Fibroblast of lung (primary cell): ENCODE results near the gene ZNF740. TPM values are rescaled to one million over a fixed set of nuclear protein-coding genes. Genes with fewer than 3 reads are reported as not detected.
A peak's percentile ranks its signal among the peaks of the same experiment; 100 is the strongest.

Experiments used
- DNase-seq, 2 donors: peaks; one replicate each; pipeline versions ENCODE4 v3.0.0 to v3.0.0-alpha.2; 2010; ENCODE audit warnings: low read depth in 2 of 2
- H2AFZ ChIP-seq: 2 replicates; pipeline ENCODE4 v1.5.1; 2012; ENCODE audit warnings: low read length, control low read depth, inconsistent platforms
- H3K27ac ChIP-seq: 2 replicates; pipeline ENCODE4 v1.5.1; 2011; ENCODE audit warnings: low read length, control low read depth; ENCODE audit not compliant: insufficient read depth
- H3K27me3 ChIP-seq: 2 replicates; pipeline ENCODE4 v1.5.1; 2011; ENCODE audit warnings: mild to moderate bottlenecking, low read length; ENCODE audit not compliant: control insufficient read depth, insufficient read depth
- H3K36me3 ChIP-seq: 2 replicates; pipeline ENCODE4 v1.5.1; 2011; ENCODE audit warnings: low read length; ENCODE audit not compliant: control insufficient read depth, insufficient read depth
- H3K4me1 ChIP-seq: 2 replicates; pipeline ENCODE4 v1.5.1; 2011; ENCODE audit warnings: low read length; ENCODE audit not compliant: control insufficient read depth, insufficient read depth; ENCODE audit errors: extremely low read depth
- H3K4me2 ChIP-seq: 2 replicates; pipeline ENCODE4 v1.5.1; 2011; ENCODE audit warnings: low read length, control low read depth; ENCODE audit not compliant: insufficient read depth; ENCODE audit errors: extremely low read depth
- H3K4me3 ChIP-seq, 4 experiments: fragments of 200-600 bp in 1 of 4; sonication (generic) in 1 of 4; replicated peaks in 1 of 4; 2 replicates each; pipeline ENCODE4 v1.5.1; 2011 to 2016; ENCODE audit warnings: low read length in 4 of 4, low read depth in 3 of 4, mild to moderate bottlenecking in 3 of 4, control low read depth in 2 of 4, inconsistent platforms in 1 of 4, mixed read lengths in 1 of 4; ENCODE audit not compliant: insufficient read depth in 1 of 4; ENCODE audit errors: control extremely low read depth in 1 of 4
- H3K79me2 ChIP-seq: 2 replicates; pipeline ENCODE4 v1.5.1; 2012; ENCODE audit warnings: mild to moderate bottlenecking, low read length, inconsistent platforms; ENCODE audit not compliant: control insufficient read depth, insufficient read depth
- H3K9ac ChIP-seq: 2 replicates; pipeline ENCODE4 v1.5.1; 2011; ENCODE audit warnings: mild to moderate bottlenecking, low read length, control low read depth; ENCODE audit not compliant: insufficient read depth
- H3K9me3 ChIP-seq: 2 replicates; pipeline ENCODE4 v1.5.1; 2012; ENCODE audit warnings: low read depth, low read length; ENCODE audit not compliant: control insufficient read depth, insufficient read depth
- H4K20me1 ChIP-seq: 2 replicates; pipeline ENCODE4 v1.5.1; 2011; ENCODE audit warnings: low read length; ENCODE audit not compliant: control insufficient read depth, insufficient read depth; ENCODE audit errors: extremely low read depth
- CTCF ChIP-seq, 2 donors: IDR thresholded peaks in 1 of 2; conservative IDR thresholded peaks in 1 of 2; 1 replicate in 1 of 2; 2 replicates in 1 of 2; pipeline ENCODE4 v1.5.1; 2011 to 2012; ENCODE audit warnings: low read length in 2 of 2, control low read depth in 1 of 2, inconsistent platforms in 1 of 2, low read depth in 1 of 2, mild to moderate bottlenecking in 1 of 2
- EZH2 ChIP-seq: IDR thresholded peaks from 2 replicates; pipeline ENCODE4 v1.5.1; 2012; ENCODE audit warnings: low read length, control low read depth, mild to moderate bottlenecking; ENCODE audit errors: missing control alignments
- polyA plus RNA-seq, 2 donors: library from polyadenylated mRNA; depleted of rRNA in 1 of 2; stranded (reverse) in 1 of 2; unstranded in 1 of 2; fragments of >200 nt; gene quantifications; 2 replicates each; pipeline ENCODE4 v1.2.1, GENCODE V29; 2011 to 2012; ENCODE audit warnings: missing spikeins in 1 of 2
- total RNA-seq: library from RNA; depleted of rRNA; stranded (reverse); fragments of >200 nt; gene quantifications from 2 replicates; pipeline ENCODE4 v1.2.1, GENCODE V29; 2014

Gene ZNF740
- total and polyA plus RNA-seq, 2 donors (not counting 1 experiment from before 2014, with no cell fraction given) = 10.6 to 16.8 TPM

GRCh38 chr12:53231671-53231920 is 51.1 kb downstream of the ZNF740 start:
- peaks cover 3% of the 10 kb centered on the region for H3K27me3 ChIP-seq
- H3K4me2 ChIP-seq = peak overlapping the region; percentile 69
- H3K79me2 ChIP-seq = no peaks in the 10 kb centered on the region
- TF ChIP-seq EZH2 (no peak), CTCF (conservative IDR thresholded peaks at IDR 0.05 in 1 of 2, IDR thresholded peaks at IDR 0.05 in 1 of 2; ENCODE audit: low read depth in 1 of 2, low read length in 2 of 2) (peak; percentile 10 to 12)
- no peak overlapping the region for H3K27ac ChIP-seq
- peaks cover 19% of the 10 kb centered on the region for H3K4me1 ChIP-seq
- peak overlapping the region; percentile 58 for H3K9ac ChIP-seq
- H3K36me3 ChIP-seq = peaks cover 2% of the 10 kb centered on the region
- H3K9me3 ChIP-seq = no peaks in the 10 kb centered on the region
- DNase-seq = no peak
- no peak overlapping the region for H2AFZ ChIP-seq
- H3K4me3 ChIP-seq = peak overlapping the region; percentile 41 to 91 (median 66)
- no peaks in the 10 kb centered on the region for H4K20me1 ChIP-seq

- peaks cover 19% of the 10 kb centered on the region for H3K4me1 ChIP-seq
- H3K9ac ChIP-seq = peak within 1 kb of the TSS; percentile 58
- peak within 1 kb of the TSS; percentile 43 to 91 (median 66) for H3K4me3 ChIP-seq
- H3K36me3 ChIP-seq = peaks cover 2% of the 10 kb centered on the region
- H3K27me3 ChIP-seq = peaks cover 8% of the 10 kb centered on the region
- no peak for TF ChIP-seq EZH2
- no peak for TF ChIP-seq CTCF (conservative IDR thresholded peaks at IDR 0.05 in 1 of 2, IDR thresholded peaks at IDR 0.05 in 1 of 2; ENCODE audit: low read depth in 1 of 2, low read length in 2 of 2)
- H3K9me3 ChIP-seq = no peaks in the 10 kb centered on the region
- peak; percentile 43 to 58 for DNase-seq
- H4K20me1 ChIP-seq = no peaks in the 10 kb centered on the region
- no peaks in the 10 kb centered on the region for H3K79me2 ChIP-seq
- H3K4me2 ChIP-seq = peak within 1 kb of the TSS; percentile 89
- peak within 1 kb of the TSS; percentile 52 for H2AFZ ChIP-seq
- H3K27ac ChIP-seq = no peak within 1 kb of the TSS
Measured at GRCh38 chr12:53231921-53232645, 51.6 kb downstream of the ZNF740 start, which contains the start of gene RARG. TSS of gene RARG (minus strand) at chr12:53232209. CDS start at chr12:53227545, 4,664 bp downstream.

GRCh38 chr12:53232646-53233461 is 52.3 kb downstream of the ZNF740 start:
- Histone ChIP-seq H2AFZ (peak overlapping the region; percentile 52), H3K9ac (no peak overlapping the region), H3K36me3 (no peaks in the 10 kb centered on the region), H3K27ac (no peak overlapping the region), H4K20me1 (no peaks in the 10 kb centered on the region), H3K27me3 (peaks cover 8% of the 10 kb centered on the region), H3K4me3 (peak overlapping the region; percentile 38 to 91 (median 52)), H3K4me1 (peaks cover 19% of the 10 kb centered on the region), H3K79me2 (no peaks in the 10 kb centered on the region), H3K4me2 (peak overlapping the region; percentile 89), H3K9me3 (no peaks in the 10 kb centered on the region)
- TF ChIP-seq CTCF (conservative IDR thresholded peaks at IDR 0.05 in 1 of 2, IDR thresholded peaks at IDR 0.05 in 1 of 2; ENCODE audit: low read depth in 1 of 2, low read length in 2 of 2) (no peak), EZH2 (peak; percentile 5)
- DNase-seq = peak; percentile 21 to 49
